HG03469 (cell line): ENCODE data around the gene CHRNA9.

ENCODE experiments used
- ATAC-seq: cut with Tn5 transposase; IDR thresholded peaks from one replicate; pipeline ENCODE4 v1.9.1; 2021; ENCODE audit warnings: mild to moderate bottlenecking, moderate library complexity, moderate number of reproducible peaks; ENCODE audit not compliant: unreplicated experiment

The CHRNA9 gene

DNA sequence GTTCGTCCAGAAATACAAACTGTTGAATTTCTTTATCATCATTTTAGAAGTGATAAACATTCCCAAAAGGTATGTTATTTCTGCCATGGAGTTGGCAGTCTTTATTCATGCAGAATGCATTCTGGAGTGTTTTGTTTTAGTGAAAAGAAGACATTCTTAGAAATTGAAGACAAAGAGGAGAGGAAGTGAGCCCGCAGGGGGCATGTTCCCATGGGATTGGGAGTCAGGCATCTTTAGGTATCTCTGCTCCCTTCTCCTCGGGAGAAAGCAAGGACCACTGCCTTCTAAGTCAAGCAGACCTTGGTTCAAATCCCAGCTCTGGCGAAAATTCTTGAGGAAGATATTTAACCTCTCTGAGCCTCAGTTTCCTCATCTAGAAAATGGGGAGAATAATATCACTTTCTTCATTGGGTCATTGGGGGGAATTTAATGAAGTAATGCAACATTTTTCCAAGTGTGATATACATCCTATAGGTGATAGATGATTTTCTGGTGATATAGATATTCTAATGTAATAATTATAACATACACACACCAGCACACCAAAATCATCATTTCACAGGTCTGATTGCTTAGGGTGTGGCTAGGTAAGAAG is 26.5 kb upstream of the CHRNA9 start:
- no peak for ATAC-seq

DNA sequence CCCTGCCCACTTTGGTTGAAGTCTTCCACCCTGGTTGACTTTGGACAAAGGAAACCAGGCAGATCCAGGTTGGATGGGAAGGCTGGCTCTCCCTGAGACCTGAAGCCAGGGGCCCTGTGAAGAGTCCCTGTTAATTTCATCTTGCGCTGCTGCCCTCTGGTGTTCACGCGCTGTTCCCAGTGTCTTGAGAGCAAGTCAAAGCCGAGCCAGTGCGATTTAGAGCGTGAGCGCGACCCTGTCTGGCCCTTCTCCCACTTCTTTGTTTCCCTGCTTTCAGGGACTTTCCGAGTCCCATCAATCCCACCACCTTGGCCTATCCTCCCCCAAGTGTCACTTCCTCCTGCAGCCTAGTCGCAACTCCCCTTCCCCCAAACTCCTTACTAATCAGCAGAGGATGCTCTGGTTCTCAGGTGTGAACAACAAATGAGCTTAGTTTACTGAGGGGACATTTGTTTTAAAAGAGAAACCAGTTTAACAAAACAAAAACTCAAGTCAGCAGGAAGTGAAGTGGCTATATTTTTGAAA is 25.8 kb upstream of the CHRNA9 start:
- ATAC-seq: peak; percentile 22

DNA sequence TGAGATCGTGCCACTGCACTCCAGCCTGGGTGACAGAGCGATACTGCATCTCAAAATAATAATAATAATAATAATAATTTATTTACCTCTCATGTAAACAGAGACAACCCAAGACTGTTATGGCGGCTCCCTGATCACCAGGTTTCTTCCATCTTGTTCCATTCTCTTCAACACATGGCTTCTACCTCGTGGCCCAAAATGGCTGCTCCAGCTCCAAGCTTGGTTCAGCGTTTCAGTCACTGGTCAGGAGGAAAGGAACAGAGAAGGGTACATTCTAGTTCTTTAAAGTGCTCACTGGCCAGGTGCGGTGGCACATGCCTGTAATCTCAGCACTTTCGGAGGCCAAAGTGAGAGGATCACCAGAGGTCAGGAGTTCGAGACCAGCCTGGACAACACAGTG is 24.9 kb upstream of the CHRNA9 start:
- no peak for ATAC-seq

DNA sequence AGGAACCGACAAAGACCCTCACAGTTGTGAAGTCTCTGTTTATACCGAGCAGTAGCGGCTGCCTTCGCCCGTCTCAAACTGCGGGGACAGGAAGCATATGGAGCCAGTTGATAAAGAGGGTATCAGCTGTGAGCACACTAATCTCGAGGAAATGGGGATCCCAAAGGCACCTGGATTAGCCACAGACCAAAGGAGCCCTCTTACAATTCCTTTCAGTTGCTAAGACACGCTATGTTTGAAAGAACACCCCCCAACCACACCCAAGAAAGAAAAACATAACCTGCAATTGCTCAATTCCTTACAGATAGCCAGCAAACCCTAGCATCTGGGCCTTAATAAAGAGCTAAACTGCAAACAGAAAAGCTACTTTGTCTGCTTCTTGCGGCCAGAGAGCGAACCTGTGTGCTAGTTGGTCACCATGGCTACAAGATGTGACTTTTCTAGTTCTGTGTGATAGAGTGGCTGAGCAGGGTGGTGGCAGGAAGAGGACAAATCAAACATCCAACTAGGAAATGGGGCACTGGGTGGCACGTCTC is 23.3 kb upstream of the CHRNA9 start:
- ATAC-seq: no peak

DNA sequence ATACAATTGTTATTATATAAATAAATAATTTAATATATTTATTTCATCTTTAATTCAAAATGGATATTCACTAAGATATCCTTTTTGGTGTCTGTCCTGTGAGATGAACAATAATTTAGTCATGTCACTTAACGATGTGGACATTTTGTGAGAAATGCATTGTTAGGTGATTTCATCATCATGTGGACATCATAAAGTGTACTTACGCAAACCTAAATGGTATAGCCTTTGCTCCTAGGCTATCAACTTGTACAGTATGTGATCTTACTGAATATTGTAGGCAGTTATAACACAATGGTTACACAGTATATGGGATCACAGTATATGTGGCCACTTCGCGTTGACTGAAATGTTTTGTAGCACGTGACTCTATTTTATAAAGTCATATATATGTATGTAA is 20.2 kb upstream of the CHRNA9 start:
- ATAC-seq: no peak

DNA sequence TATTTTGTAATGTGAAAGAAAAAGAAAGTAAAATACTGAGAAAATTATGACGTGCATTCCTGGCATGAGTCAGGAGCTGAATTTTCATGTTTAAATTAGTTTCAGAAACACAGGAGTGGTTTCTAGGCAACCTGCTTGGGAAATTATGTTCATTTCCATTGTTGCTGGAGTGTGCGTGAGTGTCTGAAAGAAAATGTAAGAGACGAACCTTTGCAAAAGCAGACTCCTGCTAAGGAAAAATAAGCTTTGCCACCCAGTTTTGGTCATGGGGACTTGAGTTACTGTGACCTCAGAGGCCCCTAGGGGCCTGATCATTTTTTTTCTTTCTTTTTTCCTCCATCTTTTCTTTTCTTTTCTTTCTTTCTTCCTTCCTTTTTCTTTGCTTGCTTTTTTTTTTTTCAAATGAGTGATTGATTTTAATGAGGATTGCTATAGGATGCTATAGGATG is 18.8 kb upstream of the CHRNA9 start:
- ATAC-seq: no peak

DNA sequence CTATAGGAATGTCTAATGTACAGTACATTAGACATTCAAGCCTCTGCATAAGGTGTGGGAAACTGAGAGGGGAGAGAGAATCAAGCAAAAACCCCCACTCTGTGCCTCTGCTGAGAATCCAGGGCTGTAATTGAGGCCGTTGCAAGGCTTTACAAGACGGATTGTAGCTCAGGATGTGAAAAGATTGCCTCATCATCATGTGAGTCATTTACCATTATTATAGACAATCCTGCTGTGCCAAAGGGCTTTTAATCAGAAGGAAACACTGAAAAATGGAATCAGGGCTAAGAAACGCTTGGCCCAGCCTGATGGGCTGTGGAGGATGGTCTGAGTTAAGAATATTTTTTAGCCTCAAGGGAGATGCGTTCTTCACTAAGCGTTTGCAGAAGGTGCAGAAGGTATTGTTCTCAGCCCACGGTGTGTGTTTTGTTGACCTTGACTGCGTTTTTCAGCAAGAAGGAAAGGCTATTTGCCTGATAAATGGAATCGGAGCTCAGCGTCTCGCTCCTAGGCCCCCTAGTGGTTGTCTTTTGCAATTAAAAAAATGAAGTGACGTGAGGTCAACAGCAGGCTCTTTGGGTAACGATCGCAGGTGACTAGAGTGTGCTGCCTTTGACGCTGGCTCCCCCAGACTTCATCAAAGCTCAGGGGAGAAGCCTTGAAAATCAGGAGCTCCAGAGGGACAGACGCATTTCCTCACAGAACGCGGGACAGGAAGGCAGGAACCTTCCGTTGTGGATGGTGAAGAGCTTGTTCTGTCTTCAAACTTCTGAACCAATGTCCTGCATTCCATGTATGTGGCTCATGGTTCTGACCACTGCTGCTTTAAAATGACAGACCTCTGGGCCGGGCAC is 18.1 kb upstream of the CHRNA9 start:
- ATAC-seq: no peak

DNA sequence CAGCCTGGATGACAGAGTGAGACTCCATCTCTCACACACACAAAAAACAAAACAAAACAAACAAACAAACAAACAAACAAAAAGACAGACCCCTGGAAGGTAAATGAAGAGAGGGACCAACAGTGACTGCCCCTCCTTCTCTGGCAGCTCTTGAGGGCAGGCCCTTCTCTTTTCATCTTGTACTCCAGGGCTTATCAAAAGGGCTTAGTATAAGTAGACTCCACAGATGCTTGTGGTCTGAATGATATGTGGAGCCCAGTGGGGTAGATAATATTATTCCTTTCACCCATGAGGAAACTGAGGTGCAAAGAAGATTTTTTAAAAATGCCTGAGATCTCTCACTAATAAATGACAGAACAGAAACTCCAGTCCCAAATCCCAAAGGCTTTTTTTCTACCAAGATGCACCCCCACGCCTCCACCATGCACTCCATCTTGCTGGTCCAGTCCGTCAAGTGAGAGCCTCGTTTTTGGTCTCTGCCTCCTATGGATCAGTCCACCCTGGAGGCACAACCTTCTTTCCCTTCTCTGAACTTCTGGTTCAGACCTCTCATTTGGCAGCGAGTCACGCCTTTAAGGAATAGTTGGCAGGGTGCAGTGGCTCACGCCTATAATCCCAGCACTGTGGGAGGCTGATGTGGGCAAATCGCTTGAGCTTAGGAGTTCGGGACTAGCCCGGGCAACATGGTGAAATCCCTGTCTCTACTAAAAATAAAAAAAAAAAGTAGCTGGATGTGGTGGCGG is 17.0 kb upstream of the CHRNA9 start:
- ATAC-seq: no peak

DNA sequence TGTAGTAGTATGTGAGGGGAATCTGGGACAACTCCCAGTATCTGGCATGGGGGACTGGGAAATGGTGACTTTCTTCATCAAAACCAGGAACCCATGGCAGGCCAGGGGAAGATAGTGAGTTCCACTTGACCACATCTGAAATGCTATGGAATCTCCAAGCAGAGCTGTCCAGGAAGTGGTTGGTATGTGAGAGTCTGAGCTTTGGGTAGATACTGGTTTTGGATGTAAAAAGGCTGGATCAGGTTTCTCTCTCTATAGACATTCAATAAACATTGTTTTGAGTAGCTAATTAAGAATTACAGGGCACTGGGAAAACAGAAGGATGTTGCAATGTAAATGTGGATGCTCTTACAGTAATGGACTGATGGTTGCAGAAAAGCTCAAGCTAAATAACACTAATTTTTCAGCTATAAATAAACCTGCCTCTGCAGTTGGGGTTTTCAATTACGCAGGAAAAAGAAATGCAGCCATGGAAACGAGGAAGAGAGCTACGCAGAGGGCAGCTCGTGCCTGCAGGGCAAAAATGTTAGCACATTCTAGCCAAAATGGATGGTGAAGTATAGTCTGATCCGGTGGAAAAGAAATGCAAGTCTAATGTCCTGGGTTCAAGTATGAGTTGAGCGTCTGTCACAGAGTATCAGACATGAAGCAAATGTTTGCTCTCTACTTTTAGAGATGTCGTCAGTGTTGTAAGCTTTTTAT is 13.4 kb upstream of the CHRNA9 start:
- no peak for ATAC-seq

DNA sequence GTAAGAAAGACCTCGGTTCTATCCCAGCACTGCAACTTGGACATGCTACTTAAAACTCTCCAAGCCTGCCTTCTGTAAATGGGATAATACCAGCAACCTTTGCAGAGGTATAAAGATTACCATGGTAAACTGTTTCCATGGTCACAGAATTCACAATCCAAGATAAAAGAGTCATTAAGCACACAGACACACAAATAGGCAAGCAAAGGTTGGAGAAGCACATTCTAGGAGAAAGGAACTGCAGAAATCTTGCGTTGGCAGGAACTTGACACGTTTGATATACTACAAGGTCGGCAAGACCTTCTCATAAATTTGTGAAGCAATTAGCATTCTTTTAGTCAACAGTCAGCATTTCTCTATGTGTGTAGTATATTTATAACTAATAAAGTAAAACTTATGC is 12.3 kb upstream of the CHRNA9 start:
- ATAC-seq: no peak

DNA sequence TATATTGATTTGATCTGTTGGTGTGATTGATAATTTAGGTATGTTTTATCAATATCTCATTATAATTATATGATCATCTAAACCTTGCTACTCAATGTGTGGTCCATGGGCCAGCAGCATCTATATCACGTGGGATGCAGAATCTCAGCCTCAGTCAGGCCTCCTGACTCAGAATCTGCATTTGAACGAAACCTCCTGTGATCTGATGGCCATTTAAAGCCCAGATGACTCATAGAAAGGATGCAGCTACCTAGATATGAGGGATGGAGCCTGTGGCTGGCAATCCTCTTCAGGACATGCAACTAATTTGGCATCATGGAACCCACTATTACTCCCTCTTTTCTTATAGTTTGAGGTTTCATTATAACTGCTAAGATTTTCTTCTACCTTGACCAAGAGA is 11.3 kb upstream of the CHRNA9 start:
- ATAC-seq: no peak

DNA sequence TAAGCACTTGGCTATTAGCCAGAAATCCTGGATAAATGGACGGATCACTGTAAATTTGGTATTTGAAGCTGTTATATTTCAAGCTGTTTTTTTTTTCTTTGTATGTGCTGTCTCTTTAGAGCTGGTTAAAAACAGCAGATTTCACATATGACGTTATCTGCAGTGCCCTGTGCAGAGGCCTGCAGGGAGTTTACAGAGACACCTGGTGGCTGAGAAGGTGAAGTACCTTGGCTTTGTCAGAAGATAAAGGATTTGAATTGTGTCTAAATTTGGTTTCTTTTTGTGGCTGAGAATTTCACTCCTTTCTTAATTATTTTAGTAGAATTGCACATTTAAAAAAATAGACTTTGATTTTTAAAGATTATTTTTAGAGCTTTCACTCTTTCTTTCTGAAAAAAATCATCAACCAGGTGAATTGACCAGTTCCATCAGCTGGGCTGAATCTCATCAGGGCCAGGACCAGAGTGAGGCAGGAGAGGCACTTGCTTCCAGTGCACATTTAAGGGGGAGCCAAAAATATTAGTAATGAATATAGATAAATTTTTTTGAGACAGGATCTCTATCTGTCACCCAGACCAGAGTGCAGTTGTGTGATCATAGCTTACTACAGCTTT is 9.6 kb upstream of the CHRNA9 start:
- ATAC-seq: peak; percentile 89

DNA sequence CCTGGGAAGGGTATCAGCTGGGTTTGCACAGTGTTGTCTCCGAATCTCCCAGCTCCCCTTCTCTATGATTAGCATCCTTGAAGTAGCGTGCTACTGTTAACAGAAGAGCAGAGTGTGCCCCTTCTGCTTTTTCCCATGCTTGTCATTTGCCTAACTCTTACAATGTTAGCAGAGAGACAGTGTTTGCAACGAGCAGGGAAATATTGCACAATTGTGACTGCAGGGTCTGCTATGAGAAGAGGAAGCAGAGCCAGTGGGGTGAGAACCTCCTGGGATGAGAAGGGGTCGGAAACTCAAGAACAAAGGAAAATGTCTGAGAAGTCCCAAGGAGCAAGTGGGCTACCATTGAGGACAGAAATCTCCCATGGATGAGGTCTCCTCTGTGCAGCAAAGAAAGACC is 7.8 kb upstream of the CHRNA9 start:
- no peak for ATAC-seq

DNA sequence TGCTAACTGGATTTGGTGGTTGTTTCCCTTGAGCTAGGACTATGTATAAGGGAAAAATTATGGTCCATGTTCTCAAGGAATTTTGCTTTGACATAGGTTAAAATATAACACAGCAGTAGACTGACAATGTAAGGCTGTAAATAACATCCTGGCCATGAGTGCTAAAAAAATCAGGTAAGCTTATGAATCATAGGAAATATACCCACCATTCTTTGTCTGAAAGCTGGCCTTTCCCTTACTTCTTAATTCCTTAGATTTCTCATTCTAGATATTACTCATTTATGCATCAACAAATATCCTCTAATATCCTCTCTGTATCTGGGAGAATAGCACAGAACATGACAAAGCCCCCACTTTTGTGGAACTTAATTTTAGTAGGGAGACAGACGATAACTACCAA is 6.8 kb upstream of the CHRNA9 start:
- ATAC-seq: no peak

DNA sequence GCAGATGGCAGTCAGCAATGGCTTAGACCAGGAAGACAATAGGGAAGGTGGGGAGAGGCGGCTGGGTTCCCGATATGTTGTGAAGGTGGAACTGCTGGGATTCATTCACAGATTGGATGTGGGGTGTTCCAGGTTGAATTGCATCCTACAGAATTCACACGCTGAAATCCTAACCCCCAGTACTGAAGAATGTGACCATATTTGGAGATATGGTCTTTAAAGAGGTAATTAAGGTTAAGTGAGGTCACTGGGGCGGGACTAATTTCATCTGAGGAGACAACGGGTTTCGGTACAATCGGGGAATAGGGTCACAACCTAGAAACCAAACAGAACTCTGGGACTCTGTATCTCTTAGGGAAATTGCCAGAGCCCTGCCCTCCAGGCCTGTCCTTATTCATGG is 5.3 kb upstream of the CHRNA9 start:
- no peak for ATAC-seq

DNA sequence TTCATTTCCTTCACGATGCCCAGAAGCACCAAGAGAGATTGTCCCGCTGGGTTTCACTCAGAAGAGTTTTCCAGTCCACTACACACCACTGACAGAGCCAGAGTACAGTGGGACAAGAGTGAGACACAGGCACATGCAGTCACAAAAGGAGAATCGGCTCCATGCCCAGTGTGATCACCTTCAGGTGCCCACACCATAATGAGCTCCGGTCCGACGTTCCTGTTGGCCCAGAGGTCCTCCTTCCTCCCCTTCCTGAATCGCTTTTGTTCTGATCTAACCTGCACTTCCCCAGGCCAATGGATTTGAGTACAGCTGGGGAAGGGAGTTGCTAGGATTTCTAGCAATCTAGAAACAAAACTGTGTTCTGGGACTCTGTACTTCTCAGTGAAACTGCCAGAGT is 4.6 kb upstream of the CHRNA9 start:
- no peak for ATAC-seq

DNA sequence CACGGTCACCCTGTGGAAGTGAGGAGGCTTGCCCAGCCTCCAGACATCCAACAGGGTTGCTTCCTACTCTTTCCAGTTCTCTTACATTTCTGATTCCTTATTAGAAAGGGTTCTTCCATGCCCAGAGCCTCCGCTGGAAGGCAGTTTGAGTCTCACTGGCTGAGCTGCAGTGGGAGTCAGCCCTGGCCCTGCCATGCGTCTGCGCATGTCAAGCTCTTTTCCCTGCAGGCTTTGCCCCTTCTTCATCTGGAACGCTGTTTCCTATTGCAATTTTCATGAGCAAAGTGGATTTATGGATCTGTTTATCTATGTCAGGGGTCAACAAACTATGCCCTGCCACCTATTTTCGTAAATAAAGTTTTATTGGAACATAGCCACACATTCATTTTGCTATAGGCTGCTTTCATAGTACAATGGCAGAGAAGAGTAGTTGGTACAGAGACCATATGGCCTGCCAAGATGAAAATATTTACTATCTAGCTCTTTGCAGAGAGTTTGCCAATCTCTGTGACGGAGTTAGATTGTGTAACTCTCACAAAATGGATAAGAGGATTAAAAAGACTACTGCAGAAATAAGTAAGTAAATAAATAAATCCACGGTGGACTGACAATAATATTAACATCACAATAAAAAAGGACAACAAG is 3.9 kb upstream of the CHRNA9 start:
- ATAC-seq: no peak

DNA sequence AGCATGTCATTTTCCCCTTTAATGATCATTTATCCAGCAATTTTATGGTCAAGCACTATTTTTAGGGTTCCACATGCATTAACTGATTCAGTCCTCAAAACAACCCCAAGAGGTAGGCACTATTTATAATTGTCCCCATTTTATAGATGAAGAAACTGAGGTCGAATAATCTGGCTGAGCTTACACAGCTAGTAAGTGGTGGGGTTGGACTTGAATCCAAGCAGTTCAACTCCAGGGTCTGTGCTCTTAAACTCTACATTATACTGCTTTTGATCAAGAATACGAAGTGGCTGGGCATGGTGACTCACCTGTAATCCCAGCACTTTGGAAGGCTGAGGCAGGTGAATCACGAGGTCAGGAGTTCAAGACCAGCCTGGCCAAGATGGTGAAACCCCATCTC is 3.2 kb upstream of the CHRNA9 start:
- no peak for ATAC-seq

DNA sequence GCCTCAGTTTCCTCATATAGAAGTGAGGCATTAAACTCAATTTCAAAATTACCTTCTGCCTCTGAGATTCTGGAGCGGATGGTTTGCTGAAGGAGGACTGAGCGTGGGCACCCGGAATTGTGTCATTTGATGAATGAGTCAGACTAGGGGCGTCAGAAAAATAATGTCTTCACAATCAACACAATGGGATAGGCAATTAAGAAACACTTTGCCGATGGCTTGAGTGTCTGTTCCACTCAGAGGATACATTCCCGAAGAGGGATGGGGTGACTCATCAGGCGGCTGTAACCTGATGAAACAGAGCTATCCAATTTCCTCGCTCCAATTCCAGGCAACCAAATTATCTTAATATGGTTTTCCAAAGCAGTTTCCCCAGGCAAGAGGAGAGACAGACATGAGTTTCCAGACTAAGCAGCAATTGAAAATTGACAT is 1.2 kb upstream of the CHRNA9 start:
- no peak for ATAC-seq

DNA sequence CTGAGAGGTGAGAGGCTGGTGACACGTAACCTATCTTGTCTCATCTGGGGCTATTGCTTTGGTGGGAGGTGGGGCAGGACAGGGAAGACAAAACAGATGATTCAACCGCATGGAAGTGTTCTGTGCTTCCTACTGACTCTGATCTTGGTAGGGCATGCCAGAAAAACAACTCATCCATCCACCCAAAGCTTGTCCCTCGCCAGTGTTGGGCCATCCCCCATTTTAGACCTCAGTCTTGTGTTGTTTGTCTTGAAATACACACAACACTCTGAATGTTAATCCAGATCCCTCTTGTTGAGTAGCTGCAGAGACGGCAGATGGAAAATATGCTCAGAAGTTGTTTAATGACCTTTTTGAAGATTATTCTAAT is 377 bp downstream of the CHRNA9 start:
- ATAC-seq: no peak
